ENCODE data around the gene RASSF5.

RASSF5 gene

GRCh38 chr1:206505702-206506355 lies 1.5 kb upstream of the RASSF5 start:
- H3K36me3 ChIP-seq (ENCODE audit: insufficient read depth, low read length) = no peaks in the 10 kb centered on the region
- no peak overlapping the region for H2AFZ ChIP-seq (ENCODE audit: low read depth, low read length)
- no peaks in the 10 kb centered on the region for H3K4me1 ChIP-seq (ENCODE audit: insufficient read depth, low read length)
- no peaks in the 10 kb centered on the region for H3K9me3 ChIP-seq (ENCODE audit: low read length)
- no peak overlapping the region for H3K4me3 ChIP-seq (ENCODE audit: low read length)
- peaks cover 66% of the 10 kb centered on the region for H3K27me3 ChIP-seq (ENCODE audit: insufficient read depth, low read length)

DNA sequence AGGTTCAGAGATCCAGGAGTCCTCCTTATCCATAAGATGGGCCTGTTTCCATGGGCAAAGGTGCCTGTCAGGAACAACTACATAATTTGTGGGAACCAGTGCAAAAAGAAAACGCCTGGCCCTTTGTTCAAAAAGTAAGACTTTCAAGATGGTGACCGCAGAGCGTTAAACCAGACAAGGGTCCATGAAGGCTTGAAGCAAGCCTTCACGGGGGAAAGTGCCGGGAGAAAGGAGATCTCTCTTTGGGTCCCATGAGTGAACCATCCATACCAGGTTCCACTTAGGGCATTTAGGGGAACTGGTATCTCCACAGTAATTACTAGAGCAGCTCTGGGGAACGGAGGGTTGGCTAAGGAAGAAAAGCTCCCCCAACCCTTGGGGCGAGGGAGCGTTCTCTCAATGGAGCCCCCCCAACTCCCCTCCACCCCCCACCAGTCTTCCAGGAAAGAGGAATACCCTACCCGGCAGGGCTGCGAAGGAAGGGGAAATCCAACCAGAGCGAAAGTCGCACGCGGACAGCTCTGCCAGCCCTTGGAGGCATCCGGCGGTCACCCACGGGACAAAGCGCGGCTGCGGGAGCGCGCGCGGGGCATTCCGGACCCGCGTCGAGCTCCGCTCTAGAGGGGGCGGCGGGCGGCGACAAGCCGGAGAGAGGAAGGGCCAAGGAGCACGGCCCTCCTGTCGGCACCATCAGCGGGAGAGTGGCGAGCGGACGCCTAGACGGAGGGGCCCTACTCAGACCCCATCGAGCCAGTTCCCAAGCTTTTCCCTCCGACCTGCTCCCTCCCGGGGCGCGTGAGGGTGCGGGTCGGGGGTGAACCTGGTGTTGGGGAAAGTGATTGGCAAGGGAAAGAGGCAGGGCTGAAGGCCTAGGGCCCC lies 687 bp upstream of the RASSF5 start:
- H3K9me3 ChIP-seq (ENCODE audit: low read length) = no peaks in the 10 kb centered on the region
- H3K36me3 ChIP-seq (ENCODE audit: insufficient read depth, low read length) = no peaks in the 10 kb centered on the region
- H3K4me3 ChIP-seq (ENCODE audit: low read length) = no peak overlapping the region
- peaks cover 6% of the 10 kb centered on the region for H3K4me1 ChIP-seq (ENCODE audit: insufficient read depth, low read length)
- peaks cover 72% of the 10 kb centered on the region for H3K27me3 ChIP-seq (ENCODE audit: insufficient read depth, low read length)
- H2AFZ ChIP-seq (ENCODE audit: low read depth, low read length) = no peak overlapping the region

DNA sequence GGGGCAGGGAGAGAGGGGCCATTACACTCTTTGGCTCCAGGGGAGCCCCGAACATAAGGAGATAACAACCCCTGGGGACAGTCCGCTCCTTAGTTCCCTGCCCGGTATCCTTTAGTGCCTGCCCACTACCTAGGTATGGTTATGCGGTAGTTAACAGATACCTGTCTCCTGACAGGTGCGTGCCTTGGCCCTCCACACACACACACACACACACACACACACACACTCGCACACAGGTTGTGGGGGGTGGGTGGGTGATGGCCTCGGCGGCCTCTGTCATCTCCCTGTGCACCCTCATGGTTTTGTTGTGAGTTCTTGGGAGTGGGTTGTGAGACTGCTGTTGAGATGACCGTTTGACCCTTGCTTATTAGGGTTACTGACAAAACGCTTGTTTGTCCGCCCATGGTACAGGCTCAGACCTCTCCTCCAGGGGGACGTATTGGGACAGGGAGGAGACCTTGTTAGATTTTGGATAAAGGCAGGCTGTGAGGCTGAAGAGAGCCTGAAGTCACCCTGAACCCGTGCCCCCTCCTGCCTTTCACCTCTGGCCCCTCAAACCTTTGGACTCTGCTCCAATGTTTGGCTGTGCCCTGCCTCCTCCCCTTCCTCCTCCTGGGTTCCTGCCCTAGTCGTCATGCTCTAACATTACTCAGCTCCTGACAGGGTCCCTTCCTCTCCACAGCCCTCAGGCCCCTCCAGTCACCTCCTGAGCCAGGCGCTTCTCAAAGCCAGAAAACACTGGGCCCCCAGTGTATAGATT lies 979 bp downstream of the RASSF5 start:
- no peak overlapping the region for H3K4me3 ChIP-seq (ENCODE audit: low read length)
- peaks cover 21% of the 10 kb centered on the region for H3K4me1 ChIP-seq (ENCODE audit: insufficient read depth, low read length)
- no peaks in the 10 kb centered on the region for H3K36me3 ChIP-seq (ENCODE audit: insufficient read depth, low read length)
- H3K9me3 ChIP-seq (ENCODE audit: low read length) = no peaks in the 10 kb centered on the region
- H2AFZ ChIP-seq (ENCODE audit: low read depth, low read length) = no peak overlapping the region
- peaks cover 79% of the 10 kb centered on the region for H3K27me3 ChIP-seq (ENCODE audit: insufficient read depth, low read length)

- Histone ChIP-seq H3K36me3 (ENCODE audit: insufficient read depth, low read length) (no peaks in the 10 kb centered on the region), H3K27me3 (ENCODE audit: insufficient read depth, low read length) (peaks cover 83% of the 10 kb centered on the region), H3K9me3 (ENCODE audit: low read length) (no peaks in the 10 kb centered on the region)
Observed at GRCh38 chr1:206508956-206509355, 1.6 kb downstream of the RASSF5 start.

GRCh38 chr1:206509612-206510257 lies 2.4 kb downstream of the RASSF5 start:
- H3K36me3 ChIP-seq (ENCODE audit: insufficient read depth, low read length) = no peaks in the 10 kb centered on the region
- no peak overlapping the region for H2AFZ ChIP-seq (ENCODE audit: low read depth, low read length)
- no peak overlapping the region for H3K4me3 ChIP-seq (ENCODE audit: low read length)
- peaks cover 81% of the 10 kb centered on the region for H3K27me3 ChIP-seq (ENCODE audit: insufficient read depth, low read length)
- no peaks in the 10 kb centered on the region for H3K9me3 ChIP-seq (ENCODE audit: low read length)
- peaks cover 24% of the 10 kb centered on the region for H3K4me1 ChIP-seq (ENCODE audit: insufficient read depth, low read length)

More at GRCh38 chr1:206508956-206509355, 1.6 kb downstream of the RASSF5 start:
- no peak overlapping the region for H2AFZ ChIP-seq (ENCODE audit: low read depth, low read length)
- H3K4me3 ChIP-seq (ENCODE audit: low read length) = no peak overlapping the region
- H3K4me1 ChIP-seq (ENCODE audit: insufficient read depth, low read length) = peaks cover 24% of the 10 kb centered on the region

DNA sequence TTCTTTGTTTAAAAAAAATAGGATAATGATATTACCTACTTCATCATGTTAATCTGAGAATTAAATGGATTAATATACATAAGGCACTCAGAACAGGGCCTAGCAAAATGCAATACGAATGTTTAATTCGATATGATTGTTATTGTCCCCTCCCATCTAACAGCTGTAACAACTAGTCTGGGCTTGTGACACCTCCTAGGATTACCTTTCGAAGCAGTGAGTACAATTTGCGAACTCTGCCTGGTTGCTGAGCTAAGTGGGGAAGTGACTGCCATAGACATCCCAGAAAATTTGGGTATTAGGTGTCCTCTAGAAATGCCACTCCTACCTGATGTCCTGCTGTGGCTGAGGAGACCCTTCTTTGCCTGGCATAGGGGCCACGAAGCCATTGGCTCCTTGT lies 3.0 kb downstream of the RASSF5 start:
- Histone ChIP-seq H2AFZ (ENCODE audit: low read depth, low read length) (no peak overlapping the region), H3K27me3 (ENCODE audit: insufficient read depth, low read length) (peaks cover 78% of the 10 kb centered on the region), H3K36me3 (ENCODE audit: insufficient read depth, low read length) (no peaks in the 10 kb centered on the region), H3K9me3 (ENCODE audit: low read length) (no peaks in the 10 kb centered on the region), H3K4me3 (ENCODE audit: low read length) (no peak overlapping the region), H3K4me1 (ENCODE audit: insufficient read depth, low read length) (peaks cover 24% of the 10 kb centered on the region)

DNA sequence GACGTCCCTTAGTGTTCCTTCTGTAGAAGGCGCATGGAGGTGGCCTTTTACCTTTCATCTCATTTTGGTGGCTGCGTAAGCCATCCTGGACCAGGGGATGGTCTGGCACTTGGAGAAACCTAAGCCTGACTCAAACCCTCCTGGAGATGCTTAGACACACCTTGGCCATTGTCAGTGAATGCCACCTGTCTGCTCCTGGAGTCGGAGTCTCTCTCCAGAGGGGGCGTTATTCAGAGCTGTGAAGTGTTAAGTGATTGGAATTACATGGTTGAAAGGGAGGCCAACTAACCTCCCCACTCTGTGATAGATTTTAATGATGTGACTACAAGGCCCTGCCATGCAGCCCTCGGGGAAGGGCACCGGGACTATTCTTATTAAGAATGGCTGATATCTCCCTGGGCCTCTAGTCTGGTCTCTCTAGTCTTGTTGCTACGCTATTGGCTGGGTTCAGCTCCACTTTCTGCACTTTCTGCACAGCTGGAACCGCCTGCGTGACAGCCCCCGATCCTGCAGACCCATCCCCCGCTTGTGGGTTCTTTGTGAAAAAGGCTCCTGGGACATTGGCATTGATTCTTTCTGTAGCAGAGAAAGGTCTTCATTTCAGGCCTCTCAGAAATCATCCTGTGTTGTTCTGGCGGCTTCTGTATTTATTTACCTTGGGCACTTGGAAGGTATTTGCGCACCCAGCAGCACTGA lies 4.2 kb downstream of the RASSF5 start:
- Histone ChIP-seq H3K27me3 (ENCODE audit: insufficient read depth, low read length) (peaks cover 67% of the 10 kb centered on the region), H2AFZ (ENCODE audit: low read depth, low read length) (peak overlapping the region; percentile 60), H3K9me3 (ENCODE audit: low read length) (no peaks in the 10 kb centered on the region), H3K4me3 (ENCODE audit: low read length) (no peak overlapping the region), H3K36me3 (ENCODE audit: insufficient read depth, low read length) (no peaks in the 10 kb centered on the region), H3K4me1 (ENCODE audit: insufficient read depth, low read length) (peaks cover 24% of the 10 kb centered on the region)

GRCh38 chr1:206512058-206512850 lies 4.9 kb downstream of the RASSF5 start:
- Histone ChIP-seq H3K9me3 (ENCODE audit: low read length) (no peaks in the 10 kb centered on the region), H2AFZ (ENCODE audit: low read depth, low read length) (peak overlapping the region; percentile 60), H3K36me3 (ENCODE audit: insufficient read depth, low read length) (no peaks in the 10 kb centered on the region), H3K4me1 (ENCODE audit: insufficient read depth, low read length) (peaks cover 24% of the 10 kb centered on the region), H3K4me3 (ENCODE audit: low read length) (peak overlapping the region; percentile 5), H3K27me3 (ENCODE audit: insufficient read depth, low read length) (peaks cover 60% of the 10 kb centered on the region)

- Histone ChIP-seq H2AFZ (ENCODE audit: low read depth, low read length) (no peak overlapping the region), H3K36me3 (ENCODE audit: insufficient read depth, low read length) (no peaks in the 10 kb centered on the region), H3K9me3 (ENCODE audit: low read length) (no peaks in the 10 kb centered on the region), H3K4me1 (ENCODE audit: insufficient read depth, low read length) (peaks cover 24% of the 10 kb centered on the region), H3K27me3 (ENCODE audit: insufficient read depth, low read length) (peaks cover 58% of the 10 kb centered on the region), H3K4me3 (ENCODE audit: low read length) (no peak overlapping the region)
Observed at GRCh38 chr1:206512851-206513180, 5.5 kb downstream of the RASSF5 start.

- Histone ChIP-seq H3K4me1 (ENCODE audit: insufficient read depth, low read length) (peaks cover 24% of the 10 kb centered on the region), H3K27me3 (ENCODE audit: insufficient read depth, low read length) (peaks cover 51% of the 10 kb centered on the region), H3K4me3 (ENCODE audit: low read length) (no peak overlapping the region), H3K9me3 (ENCODE audit: low read length) (no peaks in the 10 kb centered on the region), H2AFZ (ENCODE audit: low read depth, low read length) (no peak overlapping the region), H3K36me3 (ENCODE audit: insufficient read depth, low read length) (no peaks in the 10 kb centered on the region)
Observed at GRCh38 chr1:206513312-206514111, 6.2 kb downstream of the RASSF5 start.

DNA sequence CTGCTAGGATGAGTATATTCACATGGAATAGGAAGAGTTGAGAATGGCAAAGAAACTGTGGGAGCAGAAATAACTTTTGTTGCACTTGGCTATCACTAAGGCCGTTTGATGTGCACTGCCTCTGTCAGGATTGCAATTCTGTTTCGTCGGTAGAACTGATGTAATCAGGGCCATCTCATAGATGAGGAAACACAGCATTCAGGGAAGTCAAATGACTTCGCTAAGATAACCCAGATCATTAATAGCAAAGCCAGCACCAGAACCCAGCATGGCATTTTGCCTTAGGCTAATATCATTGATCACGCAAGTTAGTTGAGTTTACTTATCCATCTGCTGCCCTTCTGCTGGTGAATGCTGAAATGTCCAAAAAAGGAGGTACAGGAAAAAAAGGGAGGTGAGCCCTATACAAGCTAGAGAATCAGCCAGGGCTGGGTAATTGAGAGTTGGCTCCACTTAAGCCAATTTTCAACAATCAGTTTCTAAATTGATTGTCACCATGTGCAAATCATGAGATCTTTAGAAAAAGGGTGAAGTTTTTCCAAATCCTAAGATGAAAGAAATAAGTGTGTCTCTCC lies 7.6 kb downstream of the RASSF5 start:
- Histone ChIP-seq H3K27me3 (ENCODE audit: insufficient read depth, low read length) (peaks cover 37% of the 10 kb centered on the region), H3K4me3 (ENCODE audit: low read length) (no peak overlapping the region), H3K4me1 (ENCODE audit: insufficient read depth, low read length) (peaks cover 24% of the 10 kb centered on the region), H2AFZ (ENCODE audit: low read depth, low read length) (no peak overlapping the region), H3K36me3 (ENCODE audit: insufficient read depth, low read length) (no peaks in the 10 kb centered on the region), H3K9me3 (ENCODE audit: low read length) (no peaks in the 10 kb centered on the region)
